Thyroid gland (tissue), 4 donors: ENCODE data around the gene BRIP1. TPM values are rescaled to one million over a fixed set of nuclear protein-coding genes. Genes with fewer than 3 reads are reported as not detected.

Experiments used
- DNase-seq, 2 donors: peaks; one replicate each; pipeline ENCODE4 v3.0.0-alpha.2; 2019
- H3K27ac ChIP-seq, 3 donors: fragments of 200-600 bp; sonication (generic); 1 replicate in 2 of 3; 2 replicates in 1 of 3; pipeline ENCODE4 v1.5.1; 2016 to 2019; ENCODE audit warnings: mild to moderate bottlenecking in 1 of 3, moderate library complexity in 1 of 3
- H3K27me3 ChIP-seq: fragments of 200-600 bp; sonication (generic); one replicate; pipeline ENCODE4 v1.5.1; 2019
- H3K36me3 ChIP-seq, 2 donors: fragments of 200-600 bp; sonication (generic); one replicate each; pipeline ENCODE4 v1.5.1; 2016 to 2019
- H3K4me1 ChIP-seq, 2 donors: fragments of 200-600 bp; sonication (generic); one replicate each; pipeline ENCODE4 v1.5.1; 2017 to 2019
- H3K4me3 ChIP-seq, 3 donors: fragments of 200-600 bp; sonication (generic); replicated peaks in 1 of 3; 1 replicate in 2 of 3; 2 replicates in 1 of 3; pipeline ENCODE4 v1.5.1; 2016; ENCODE audit warnings: mild to moderate bottlenecking in 1 of 3
- H3K9me3 ChIP-seq: fragments of 200-600 bp; sonication (generic); one replicate; pipeline ENCODE4 v1.5.1; 2017
- POLR2A ChIP-seq, 2 donors: fragments of 450-650 bp; IDR thresholded peaks; one replicate each; pipeline ENCODE4 v1.6.1; 2017; ENCODE audit warnings: antibody characterized with exemption in 2 of 2, mild to moderate bottlenecking in 2 of 2, moderate library complexity in 1 of 2
- WGBS, 2 donors: methylation state at CpG; one replicate each; pipeline ENCODE4 v1.1.5; 2017; 5-methylcytosine and 5-hydroxymethylcytosine counted together
- intact Hi-C: fragments of 100-400 bp; cut with DNase I; formaldehyde crosslinking; loops from one replicate; pipeline ENCODE4 v1.15.1; 2023
- total RNA-seq, 4 donors: library from RNA; depleted of rRNA; stranded (reverse); fragments of >200 nt; gene quantifications; one replicate each; pipeline ENCODE4 v1.2.3, GENCODE V29; 2016
- TF ChIP-seq, protein P1 (sequence below), 6 experiments: fragments of 200-600 bp in 3 of 6; fragments of 450-650 bp in 3 of 6; sonication (generic) in 3 of 6; IDR thresholded peaks; one replicate each; pipeline ENCODE4 v1.5.1; 2016 to 2019; ENCODE audit warnings: antibody characterized with exemption in 6 of 6, mild to moderate bottlenecking in 2 of 6, inconsistent platforms in 1 of 6, moderate library complexity in 1 of 6

The BRIP1 gene
- total RNA-seq, 4 donors from 2014 or later = 0.40 TPM; not detected in 3

DNA sequence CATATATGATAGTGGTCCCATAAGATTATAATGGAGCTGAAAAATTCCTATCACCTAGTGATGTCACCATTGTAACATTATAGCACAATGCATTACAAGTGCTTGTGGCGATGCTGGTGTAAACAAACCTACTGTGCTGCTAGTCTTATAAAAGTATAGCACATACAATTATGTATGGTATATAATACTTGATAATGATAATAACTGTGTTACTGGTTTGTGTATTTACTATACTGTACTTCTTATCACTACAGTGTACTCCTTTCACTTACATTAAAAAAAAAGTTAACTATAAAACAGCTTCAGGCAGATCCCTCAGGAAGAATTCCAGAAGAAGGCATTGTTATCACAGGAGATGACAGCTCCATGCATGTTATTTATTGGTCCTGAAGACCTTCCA is 150.3 kb downstream of the BRIP1 start:
- Histone ChIP-seq H3K36me3 (no peaks in the 10 kb centered on the region), H3K27me3 (no peaks in the 10 kb centered on the region), H3K4me1 (no peaks in the 10 kb centered on the region), H3K27ac (no peak overlapping the region), H3K9me3 (no peaks in the 10 kb centered on the region), H3K4me3 (no peak overlapping the region)
- TF ChIP-seq, protein P1, sequence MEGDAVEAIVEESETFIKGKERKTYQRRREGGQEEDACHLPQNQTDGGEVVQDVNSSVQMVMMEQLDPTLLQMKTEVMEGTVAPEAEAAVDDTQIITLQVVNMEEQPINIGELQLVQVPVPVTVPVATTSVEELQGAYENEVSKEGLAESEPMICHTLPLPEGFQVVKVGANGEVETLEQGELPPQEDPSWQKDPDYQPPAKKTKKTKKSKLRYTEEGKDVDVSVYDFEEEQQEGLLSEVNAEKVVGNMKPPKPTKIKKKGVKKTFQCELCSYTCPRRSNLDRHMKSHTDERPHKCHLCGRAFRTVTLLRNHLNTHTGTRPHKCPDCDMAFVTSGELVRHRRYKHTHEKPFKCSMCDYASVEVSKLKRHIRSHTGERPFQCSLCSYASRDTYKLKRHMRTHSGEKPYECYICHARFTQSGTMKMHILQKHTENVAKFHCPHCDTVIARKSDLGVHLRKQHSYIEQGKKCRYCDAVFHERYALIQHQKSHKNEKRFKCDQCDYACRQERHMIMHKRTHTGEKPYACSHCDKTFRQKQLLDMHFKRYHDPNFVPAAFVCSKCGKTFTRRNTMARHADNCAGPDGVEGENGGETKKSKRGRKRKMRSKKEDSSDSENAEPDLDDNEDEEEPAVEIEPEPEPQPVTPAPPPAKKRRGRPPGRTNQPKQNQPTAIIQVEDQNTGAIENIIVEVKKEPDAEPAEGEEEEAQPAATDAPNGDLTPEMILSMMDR (IDR thresholded peaks at IDR 0.05) = no peak
- no peak for TF ChIP-seq POLR2A (IDR thresholded peaks at IDR 0.05)
- intact Hi-C loops = no loop called here
- DNase-seq = no peak
- 97 to 100% methylated on average over 1 of the region's 1 CpG for WGBS, 2 donors

DNA sequence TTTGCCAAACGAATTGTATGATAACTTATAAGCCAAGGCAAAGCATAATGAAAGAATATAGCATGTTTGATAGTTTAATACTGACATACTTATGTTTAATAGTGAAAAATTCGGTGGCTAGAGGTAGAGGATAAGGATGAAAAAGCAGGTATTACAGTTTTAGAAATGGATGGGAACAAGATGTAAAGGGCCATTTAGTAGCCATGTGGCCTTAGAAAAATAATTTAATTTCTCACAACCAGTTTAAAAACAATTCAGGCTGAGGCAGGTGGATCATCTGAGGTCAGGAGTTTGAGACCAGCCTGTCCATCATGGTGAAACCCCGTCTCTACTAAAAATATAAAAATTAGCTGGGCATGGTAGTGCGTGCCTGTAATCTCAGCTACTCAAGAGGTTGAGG is 152.8 kb downstream of the BRIP1 start:
- no peaks in the 10 kb centered on the region for H3K27me3 ChIP-seq
- no peaks in the 10 kb centered on the region for H3K9me3 ChIP-seq
- no peaks in the 10 kb centered on the region for H3K4me1 ChIP-seq
- intact Hi-C loops = no loop called here
- TF ChIP-seq, protein P1 (IDR thresholded peaks at IDR 0.05) = no peak
- no peak for TF ChIP-seq POLR2A (IDR thresholded peaks at IDR 0.05)
- 90 to 91% methylated on average over 4 of the region's 4 CpGs for WGBS, 2 donors
- H3K36me3 ChIP-seq = no peaks in the 10 kb centered on the region
- no peak overlapping the region for H3K27ac ChIP-seq
- DNase-seq = no peak
- H3K4me3 ChIP-seq = no peak overlapping the region

DNA sequence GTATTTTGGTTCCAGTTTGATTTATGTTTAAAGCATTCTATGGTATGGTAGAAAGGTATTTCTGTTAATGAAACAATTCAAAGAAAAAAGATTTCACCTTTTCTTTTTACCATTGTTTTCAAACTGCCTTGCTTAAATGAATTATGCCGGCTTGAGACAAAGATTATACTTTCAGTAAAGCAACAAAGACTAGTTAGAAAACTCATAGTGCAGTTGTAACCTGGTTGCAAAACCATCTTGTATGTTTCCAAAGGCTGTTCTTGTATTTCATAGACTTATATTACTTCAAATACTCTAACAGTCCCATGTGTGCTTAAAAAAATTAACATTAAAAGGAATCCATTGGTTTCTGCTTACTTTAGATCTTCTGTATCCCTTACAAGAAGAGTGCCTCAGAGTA is 153.8 kb downstream of the BRIP1 start:
- 97 to 100% methylated on average over 1 of the region's 1 CpG for WGBS, 2 donors
- no peak for DNase-seq
- intact Hi-C loops = no loop called here

DNA sequence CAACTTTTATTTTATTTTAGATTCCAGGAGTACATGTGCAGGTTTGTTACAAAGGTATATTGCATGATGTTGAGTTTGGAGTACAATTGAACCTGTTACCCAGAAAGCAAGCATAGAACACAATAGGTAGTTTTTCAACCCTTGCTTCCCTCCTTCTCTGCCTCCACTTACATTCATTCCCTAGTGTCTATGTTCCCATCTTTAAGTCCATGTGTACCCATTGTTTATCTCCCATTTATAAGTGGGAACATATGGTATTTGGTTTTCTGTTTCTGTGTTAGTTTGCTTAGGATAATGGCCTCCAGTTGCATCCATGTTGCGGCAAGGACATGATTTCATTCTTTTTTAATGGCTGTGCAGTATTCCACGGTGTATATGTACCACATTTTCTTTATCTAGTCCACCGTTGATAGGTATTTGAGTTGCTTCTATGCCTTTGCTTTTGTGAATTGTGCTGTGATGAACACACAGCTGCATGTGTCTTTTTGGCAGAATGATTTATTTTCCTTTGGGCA is 158.3 kb downstream of the BRIP1 start:
- H3K9me3 ChIP-seq = no peaks in the 10 kb centered on the region
- no peak overlapping the region for H3K4me3 ChIP-seq
- WGBS, 2 donors = 97 to 99% methylated on average over 3 of the region's 3 CpGs
- TF ChIP-seq, protein P1 (IDR thresholded peaks at IDR 0.05) = no peak
- no peaks in the 10 kb centered on the region for H3K36me3 ChIP-seq
- no peaks in the 10 kb centered on the region for H3K4me1 ChIP-seq
- no peaks in the 10 kb centered on the region for H3K27me3 ChIP-seq
- intact Hi-C loops = no loop called here
- no peak for DNase-seq
- no peak overlapping the region for H3K27ac ChIP-seq

More for the DNA sequence above, 153.8 kb downstream of the BRIP1 start:
- Histone ChIP-seq H3K4me1 (no peaks in the 10 kb centered on the region), H3K27ac (no peak overlapping the region), H3K9me3 (no peaks in the 10 kb centered on the region), H3K27me3 (no peaks in the 10 kb centered on the region), H3K4me3 (no peak overlapping the region), H3K36me3 (no peaks in the 10 kb centered on the region)
- no peak for TF ChIP-seq POLR2A (IDR thresholded peaks at IDR 0.05)
- TF ChIP-seq, protein P1 (IDR thresholded peaks at IDR 0.05) = no peak

DNA sequence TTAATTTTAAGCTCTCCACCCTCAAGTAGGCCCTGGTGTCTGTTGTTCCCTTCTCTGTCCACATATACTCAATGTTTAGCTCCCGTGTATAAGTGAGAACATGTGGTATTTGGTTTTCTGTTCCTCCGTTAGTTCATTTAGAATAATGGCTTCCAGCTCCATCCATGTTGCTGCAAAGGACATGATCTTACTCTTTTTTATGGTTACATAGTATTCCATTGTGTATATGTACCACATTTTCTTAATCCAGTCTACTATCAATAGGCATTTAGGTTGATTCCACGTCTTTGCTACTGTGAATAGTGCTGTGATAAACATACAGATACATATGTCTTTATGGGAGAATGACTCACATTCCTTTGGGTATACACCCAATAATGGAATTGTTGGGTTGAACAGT is 160.9 kb downstream of the BRIP1 start:
- Histone ChIP-seq H3K4me1 (no peaks in the 10 kb centered on the region), H3K36me3 (no peaks in the 10 kb centered on the region), H3K4me3 (no peak overlapping the region), H3K27ac (no peak overlapping the region), H3K9me3 (no peaks in the 10 kb centered on the region), H3K27me3 (no peaks in the 10 kb centered on the region)
- DNase-seq = no peak
- TF ChIP-seq, protein P1 (IDR thresholded peaks at IDR 0.05) = no peak
- no peak for TF ChIP-seq POLR2A (IDR thresholded peaks at IDR 0.05)
- intact Hi-C loops = no loop called here
- 97 to 98% methylated on average over 3 of the region's 3 CpGs for WGBS, 2 donors
